Parathyroid adenoma (tissue), 2 donors: ENCODE results near the gene UBQLN4.

ENCODE experiments used
- H2AFZ ChIP-seq: fragments of 300-600 bp; sonication (generic); one replicate; pipeline ENCODE4 v1.7.0; 2017; ENCODE audit warnings: antibody characterized with exemption, mild to moderate bottlenecking
- H3K27ac ChIP-seq: fragments of 300-600 bp; sonication (generic); one replicate; pipeline ENCODE4 v1.7.0; 2017
- H3K27me3 ChIP-seq: fragments of 300-600 bp; sonication (generic); one replicate; pipeline ENCODE4 v1.7.0; 2017; ENCODE audit warnings: low read length; ENCODE audit not compliant: control insufficient read depth, insufficient read depth
- H3K36me3 ChIP-seq: fragments of 300-600 bp; sonication (generic); one replicate; pipeline ENCODE4 v1.7.0; 2017; ENCODE audit warnings: low read length; ENCODE audit not compliant: control insufficient read depth, insufficient read depth
- H3K4me1 ChIP-seq: fragments of 300-600 bp; sonication (generic); one replicate; pipeline ENCODE4 v1.7.0; 2017; ENCODE audit warnings: control low read depth
- H3K4me2 ChIP-seq: fragments of 300-600 bp; sonication (generic); one replicate; pipeline ENCODE4 v1.7.0; 2017; ENCODE audit warnings: low read length
- H3K4me3 ChIP-seq: fragments of 300-600 bp; sonication (generic); one replicate; pipeline ENCODE4 v1.7.0; 2017; ENCODE audit warnings: low read depth, low read length
- H3K79me2 ChIP-seq: fragments of 300-600 bp; sonication (generic); one replicate; pipeline ENCODE4 v1.7.0; 2017; ENCODE audit warnings: control low read depth
- H3K9ac ChIP-seq: fragments of 300-600 bp; sonication (generic); one replicate; pipeline ENCODE4 v1.7.0; 2017; ENCODE audit warnings: mild to moderate bottlenecking
- H3K9me3 ChIP-seq: fragments of 300-600 bp; sonication (generic); one replicate; pipeline ENCODE4 v1.7.0; 2017; ENCODE audit warnings: low read length; ENCODE audit not compliant: control insufficient read depth
- TF ChIP-seq, protein P1 (sequence below): fragments of 300-600 bp; sonication (generic); IDR thresholded peaks from one replicate; pipeline ENCODE4 v1.7.0; 2017; ENCODE audit warnings: antibody characterized with exemption, mild to moderate bottlenecking
- donor health status: primary hyperparathyroidism.

UBQLN4 gene

DNA sequence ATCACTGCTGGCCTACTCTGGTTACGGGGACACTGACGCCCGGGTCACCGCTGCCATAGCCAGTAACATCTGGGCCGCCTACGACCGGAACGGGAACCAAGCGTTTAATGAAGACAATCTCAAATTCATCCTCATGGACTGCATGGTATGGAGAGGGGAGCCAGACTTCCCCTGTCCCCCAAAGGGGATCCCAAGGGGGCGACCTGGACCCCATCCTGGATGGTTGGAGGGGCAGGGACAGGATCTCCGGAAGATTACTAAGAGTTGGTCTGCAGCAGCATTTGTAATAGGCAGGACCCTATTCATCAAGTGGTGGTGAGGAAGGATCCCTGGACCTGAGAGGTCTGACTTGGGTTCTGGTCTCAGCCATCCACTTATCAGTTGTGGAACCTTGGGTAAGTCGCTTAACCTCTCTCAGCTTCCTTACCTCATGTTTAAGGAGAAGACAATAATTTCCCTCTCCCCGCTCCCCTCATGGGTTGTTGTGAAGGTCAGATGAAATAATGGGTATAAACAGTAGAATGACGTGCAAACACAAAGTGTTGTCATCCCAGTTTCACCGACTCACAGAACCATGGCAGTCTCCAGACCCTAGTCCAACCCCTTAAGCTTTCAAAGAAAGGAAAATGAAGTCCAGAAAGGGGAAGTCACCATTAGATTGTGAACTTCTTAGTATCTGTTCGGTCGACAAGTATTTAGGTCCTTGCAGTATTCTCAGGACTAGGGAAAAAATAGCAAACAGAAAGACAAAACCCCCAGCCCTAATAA, 1.9 kb upstream of the UBQLN4 start:
- Histone ChIP-seq H3K9me3 (no peaks in the 10 kb centered on the region), H3K4me1 (no peaks in the 10 kb centered on the region), H3K36me3 (no peaks in the 10 kb centered on the region), H3K27me3 (no peaks in the 10 kb centered on the region), H3K79me2 (no peaks in the 10 kb centered on the region), H3K27ac (peak overlapping the region; percentile 89), H3K4me3 (peak overlapping the region; percentile 92), H3K9ac (no peak overlapping the region), H2AFZ (peak overlapping the region; percentile 95), H3K4me2 (peak overlapping the region; percentile 79)
- TF ChIP-seq, protein P1, sequence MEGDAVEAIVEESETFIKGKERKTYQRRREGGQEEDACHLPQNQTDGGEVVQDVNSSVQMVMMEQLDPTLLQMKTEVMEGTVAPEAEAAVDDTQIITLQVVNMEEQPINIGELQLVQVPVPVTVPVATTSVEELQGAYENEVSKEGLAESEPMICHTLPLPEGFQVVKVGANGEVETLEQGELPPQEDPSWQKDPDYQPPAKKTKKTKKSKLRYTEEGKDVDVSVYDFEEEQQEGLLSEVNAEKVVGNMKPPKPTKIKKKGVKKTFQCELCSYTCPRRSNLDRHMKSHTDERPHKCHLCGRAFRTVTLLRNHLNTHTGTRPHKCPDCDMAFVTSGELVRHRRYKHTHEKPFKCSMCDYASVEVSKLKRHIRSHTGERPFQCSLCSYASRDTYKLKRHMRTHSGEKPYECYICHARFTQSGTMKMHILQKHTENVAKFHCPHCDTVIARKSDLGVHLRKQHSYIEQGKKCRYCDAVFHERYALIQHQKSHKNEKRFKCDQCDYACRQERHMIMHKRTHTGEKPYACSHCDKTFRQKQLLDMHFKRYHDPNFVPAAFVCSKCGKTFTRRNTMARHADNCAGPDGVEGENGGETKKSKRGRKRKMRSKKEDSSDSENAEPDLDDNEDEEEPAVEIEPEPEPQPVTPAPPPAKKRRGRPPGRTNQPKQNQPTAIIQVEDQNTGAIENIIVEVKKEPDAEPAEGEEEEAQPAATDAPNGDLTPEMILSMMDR, result no peak

DNA sequence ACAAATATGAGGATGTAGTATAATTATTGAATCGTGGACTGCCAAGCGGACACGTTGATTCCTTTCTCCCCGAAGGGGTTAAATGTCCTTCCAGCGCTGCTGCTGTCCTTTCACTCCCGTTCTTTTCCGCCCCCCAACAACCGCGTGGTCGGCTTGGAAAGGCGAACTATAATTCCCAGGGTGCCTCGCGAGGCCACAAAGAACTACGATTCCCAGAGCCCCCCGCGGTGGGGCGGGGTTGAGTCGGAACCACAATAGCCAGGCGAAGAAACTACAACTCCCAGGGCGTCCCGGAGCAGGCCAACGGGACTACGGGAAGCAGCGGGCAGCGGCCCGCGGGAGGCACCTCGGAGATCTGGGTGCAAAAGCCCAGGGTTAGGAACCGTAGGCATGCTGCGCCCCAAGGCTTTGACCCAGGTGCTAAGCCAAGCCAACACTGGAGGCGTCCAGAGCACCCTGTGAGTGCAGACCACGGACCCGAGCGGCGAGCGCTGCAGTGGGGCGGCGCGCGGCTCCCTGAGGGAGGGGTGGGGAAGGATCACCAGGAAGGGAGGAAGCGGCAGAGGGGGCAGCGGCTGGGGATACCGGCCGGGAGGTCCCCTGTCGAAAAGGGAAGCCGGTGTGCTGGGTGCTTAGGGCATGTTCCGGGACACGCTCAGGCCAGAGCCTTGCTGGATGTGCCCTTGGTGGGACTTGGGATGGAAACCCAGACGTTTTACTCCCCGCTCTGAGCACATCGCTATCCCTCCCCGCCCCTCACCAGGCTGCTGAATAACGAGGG, 1.1 kb upstream of the UBQLN4 start, which contains the start of gene LAMTOR2:
TSS of gene LAMTOR2 (plus strand) at position 283 of the 781 bp plus-strand sequence. CDS start at position 391, 108 bp downstream.
- no peaks in the 10 kb centered on the region for H3K27me3 ChIP-seq
- H2AFZ ChIP-seq, result peak within 1 kb of the TSS; percentile 95
- TF ChIP-seq, protein P1, result no peak
- H3K9ac ChIP-seq, result no peak within 1 kb of the TSS
- H3K9me3 ChIP-seq, result no peaks in the 10 kb centered on the region
- H3K4me2 ChIP-seq, result peak within 1 kb of the TSS; percentile 79
- H3K4me3 ChIP-seq, result peak within 1 kb of the TSS; percentile 92
- no peaks in the 10 kb centered on the region for H3K36me3 ChIP-seq
- no peaks in the 10 kb centered on the region for H3K4me1 ChIP-seq
- H3K27ac ChIP-seq, result peak within 1 kb of the TSS; percentile 89
- no peaks in the 10 kb centered on the region for H3K79me2 ChIP-seq

- peak overlapping the region; percentile 84 for H3K4me2 ChIP-seq
- H3K4me3 ChIP-seq, result peak overlapping the region; percentile 78
- H2AFZ ChIP-seq, result peak overlapping the region; percentile 87
- no peak overlapping the region for H3K27ac ChIP-seq
- TF ChIP-seq, protein P1, result no peak
- no peaks in the 10 kb centered on the region for H3K36me3 ChIP-seq
- H3K79me2 ChIP-seq, result no peaks in the 10 kb centered on the region
- no peak overlapping the region for H3K9ac ChIP-seq
- no peaks in the 10 kb centered on the region for H3K9me3 ChIP-seq
- no peaks in the 10 kb centered on the region for H3K4me1 ChIP-seq
- H3K27me3 ChIP-seq, result no peaks in the 10 kb centered on the region
Observed at GRCh38 chr1:156052862-156053767, 483 bp downstream of the UBQLN4 start.

DNA sequence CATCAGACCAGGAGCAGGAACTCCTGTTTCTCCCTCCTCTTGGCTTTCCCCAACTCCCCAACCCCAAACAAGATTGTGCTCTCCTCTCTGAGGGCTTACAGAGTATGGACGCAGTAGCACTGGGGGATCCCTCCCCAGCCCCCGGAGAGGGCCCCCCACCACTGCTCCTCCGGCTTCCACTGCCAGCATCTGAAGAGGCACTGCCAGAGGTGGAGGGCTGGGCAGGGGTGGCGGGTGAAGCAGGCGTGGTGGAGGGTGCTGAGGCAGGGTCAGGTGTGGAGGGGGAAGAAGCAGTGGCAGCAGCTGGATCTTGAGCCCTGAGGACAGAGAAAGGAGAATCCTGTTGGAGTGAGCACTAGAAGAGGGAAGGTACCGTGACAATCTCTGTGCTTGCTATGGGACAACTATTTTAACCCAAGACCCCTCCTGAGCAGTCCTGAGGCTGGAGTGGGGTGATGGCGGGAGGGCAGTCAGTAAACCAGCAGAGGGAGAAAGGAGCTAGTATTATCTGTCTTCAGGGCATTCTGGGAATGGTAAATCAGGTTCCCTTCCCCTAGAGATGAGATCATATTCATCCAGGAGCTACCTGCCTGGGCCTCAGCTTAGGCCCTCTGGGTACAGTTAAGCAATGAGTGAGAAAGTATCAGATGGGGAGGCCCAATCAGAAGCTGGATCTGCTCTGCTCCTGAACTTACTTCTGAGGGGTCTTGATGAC, 2.4 kb downstream of the UBQLN4 start:
- Histone ChIP-seq H3K4me3 (no peak overlapping the region), H3K79me2 (no peaks in the 10 kb centered on the region), H3K9me3 (no peaks in the 10 kb centered on the region), H3K4me1 (no peaks in the 10 kb centered on the region), H2AFZ (no peak overlapping the region), H3K27me3 (no peaks in the 10 kb centered on the region), H3K27ac (no peak overlapping the region), H3K36me3 (no peaks in the 10 kb centered on the region), H3K9ac (no peak overlapping the region), H3K4me2 (no peak overlapping the region)
- TF ChIP-seq, protein P1, result no peak
